Measurements from ENCODE around the gene CSNK1G2.

DNA sequence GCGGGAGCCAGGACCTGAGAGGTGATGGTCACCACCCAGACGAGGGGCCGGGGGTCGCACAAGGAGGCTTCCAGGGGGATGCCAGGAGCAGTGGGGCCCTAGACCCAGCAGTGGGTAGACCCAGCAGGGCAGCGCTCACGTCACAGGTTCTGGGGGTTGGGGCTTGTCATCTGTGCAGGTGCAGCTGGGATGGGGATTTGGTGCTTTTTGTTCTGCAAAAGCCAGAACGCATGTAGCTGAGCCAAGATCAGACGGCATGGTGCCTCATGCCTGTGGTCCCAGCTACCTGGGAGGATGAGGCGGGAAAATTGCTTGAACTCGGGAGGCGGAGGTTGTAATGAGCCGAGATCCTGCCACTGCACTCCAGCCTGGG is 15.1 kb downstream of the CSNK1G2 start:
- TF ChIP-seq, protein P1, sequence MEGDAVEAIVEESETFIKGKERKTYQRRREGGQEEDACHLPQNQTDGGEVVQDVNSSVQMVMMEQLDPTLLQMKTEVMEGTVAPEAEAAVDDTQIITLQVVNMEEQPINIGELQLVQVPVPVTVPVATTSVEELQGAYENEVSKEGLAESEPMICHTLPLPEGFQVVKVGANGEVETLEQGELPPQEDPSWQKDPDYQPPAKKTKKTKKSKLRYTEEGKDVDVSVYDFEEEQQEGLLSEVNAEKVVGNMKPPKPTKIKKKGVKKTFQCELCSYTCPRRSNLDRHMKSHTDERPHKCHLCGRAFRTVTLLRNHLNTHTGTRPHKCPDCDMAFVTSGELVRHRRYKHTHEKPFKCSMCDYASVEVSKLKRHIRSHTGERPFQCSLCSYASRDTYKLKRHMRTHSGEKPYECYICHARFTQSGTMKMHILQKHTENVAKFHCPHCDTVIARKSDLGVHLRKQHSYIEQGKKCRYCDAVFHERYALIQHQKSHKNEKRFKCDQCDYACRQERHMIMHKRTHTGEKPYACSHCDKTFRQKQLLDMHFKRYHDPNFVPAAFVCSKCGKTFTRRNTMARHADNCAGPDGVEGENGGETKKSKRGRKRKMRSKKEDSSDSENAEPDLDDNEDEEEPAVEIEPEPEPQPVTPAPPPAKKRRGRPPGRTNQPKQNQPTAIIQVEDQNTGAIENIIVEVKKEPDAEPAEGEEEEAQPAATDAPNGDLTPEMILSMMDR (IDR thresholded peaks at IDR 0.05): no peak
- TF ChIP-seq, protein P2, sequence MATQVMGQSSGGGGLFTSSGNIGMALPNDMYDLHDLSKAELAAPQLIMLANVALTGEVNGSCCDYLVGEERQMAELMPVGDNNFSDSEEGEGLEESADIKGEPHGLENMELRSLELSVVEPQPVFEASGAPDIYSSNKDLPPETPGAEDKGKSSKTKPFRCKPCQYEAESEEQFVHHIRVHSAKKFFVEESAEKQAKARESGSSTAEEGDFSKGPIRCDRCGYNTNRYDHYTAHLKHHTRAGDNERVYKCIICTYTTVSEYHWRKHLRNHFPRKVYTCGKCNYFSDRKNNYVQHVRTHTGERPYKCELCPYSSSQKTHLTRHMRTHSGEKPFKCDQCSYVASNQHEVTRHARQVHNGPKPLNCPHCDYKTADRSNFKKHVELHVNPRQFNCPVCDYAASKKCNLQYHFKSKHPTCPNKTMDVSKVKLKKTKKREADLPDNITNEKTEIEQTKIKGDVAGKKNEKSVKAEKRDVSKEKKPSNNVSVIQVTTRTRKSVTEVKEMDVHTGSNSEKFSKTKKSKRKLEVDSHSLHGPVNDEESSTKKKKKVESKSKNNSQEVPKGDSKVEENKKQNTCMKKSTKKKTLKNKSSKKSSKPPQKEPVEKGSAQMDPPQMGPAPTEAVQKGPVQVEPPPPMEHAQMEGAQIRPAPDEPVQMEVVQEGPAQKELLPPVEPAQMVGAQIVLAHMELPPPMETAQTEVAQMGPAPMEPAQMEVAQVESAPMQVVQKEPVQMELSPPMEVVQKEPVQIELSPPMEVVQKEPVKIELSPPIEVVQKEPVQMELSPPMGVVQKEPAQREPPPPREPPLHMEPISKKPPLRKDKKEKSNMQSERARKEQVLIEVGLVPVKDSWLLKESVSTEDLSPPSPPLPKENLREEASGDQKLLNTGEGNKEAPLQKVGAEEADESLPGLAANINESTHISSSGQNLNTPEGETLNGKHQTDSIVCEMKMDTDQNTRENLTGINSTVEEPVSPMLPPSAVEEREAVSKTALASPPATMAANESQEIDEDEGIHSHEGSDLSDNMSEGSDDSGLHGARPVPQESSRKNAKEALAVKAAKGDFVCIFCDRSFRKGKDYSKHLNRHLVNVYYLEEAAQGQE (IDR thresholded peaks at IDR 0.05): no peak
- TF ChIP-seq POLR2AphosphoS2 (conservative IDR thresholded peaks at IDR 0.05; ENCODE audit: low read length) (no peak), POLR2A (IDR thresholded peaks at IDR 0.05; ENCODE audit: low read length) (no peak), NR3C1 (IDR thresholded peaks at IDR 0.05) (no peak), HOXB5 (CRISPR knock-in tag; IDR thresholded peaks at IDR 0.05) (no peak), EP300 (IDR thresholded peaks at IDR 0.05) (no peak), SMC3 (IDR thresholded peaks at IDR 0.05) (no peak), ZFP36 (IDR thresholded peaks at IDR 0.05; ENCODE audit: borderline replicate concordance, partially characterized antibody) (no peak)

All from A549 (cell line).